Body of pancreas (tissue), 4 donors: Measurements from ENCODE around the gene SCARF1. TPM values are rescaled to one million over a fixed set of nuclear protein-coding genes. Genes with fewer than 3 reads are reported as not detected.

ENCODE experiments used
- ATAC-seq: fragments of 150-250 bp; one replicate; pipeline ENCODE4 v1.9.1; 2016
- DNase-seq, 4 donors: peaks; one replicate each; pipeline ENCODE4 v3.0.0-alpha.2; 2019
- H3K27ac ChIP-seq, 4 donors: fragments of 200-600 bp; sonication (generic); 1 replicate in 3 of 4; 2 replicates in 1 of 4; pipeline versions ENCODE4 v1.5.1 to v1.6.1; 2016 to 2019; ENCODE audit warnings: mild to moderate bottlenecking in 1 of 4, mixed read lengths in 1 of 4, moderate library complexity in 1 of 4
- H3K27me3 ChIP-seq, 2 donors: fragments of 200-600 bp; sonication (generic); one replicate each; pipeline ENCODE4 v1.6.0; 2016; ENCODE audit warnings: mild to moderate bottlenecking in 1 of 2
- H3K36me3 ChIP-seq, 2 donors: fragments of 200-600 bp; sonication (generic); replicated peaks in 1 of 2; 2 replicates each; pipeline ENCODE4 v1.5.1; 2016; ENCODE audit warnings: low read depth in 2 of 2; ENCODE audit not compliant: insufficient read depth in 1 of 2
- H3K4me1 ChIP-seq: fragments of 200-600 bp; sonication (generic); one replicate; pipeline ENCODE4 v1.6.0; 2016
- H3K4me3 ChIP-seq, 2 donors: fragments of 200-600 bp; sonication (generic); 1 replicate in 1 of 2; 2 replicates in 1 of 2; pipeline ENCODE4 v1.5.1; 2016 to 2019
- H3K9me3 ChIP-seq, 3 donors: fragments of 200-600 bp; sonication (generic); 1 replicate in 2 of 3; 2 replicates in 1 of 3; pipeline ENCODE4 v1.5.1; 2016
- POLR2A ChIP-seq, 3 donors: fragments of 450-650 bp; IDR thresholded peaks; one replicate each; pipeline ENCODE4 v1.6.1; 2016; ENCODE audit warnings: antibody characterized with exemption in 3 of 3, mild to moderate bottlenecking in 2 of 3
- WGBS, 2 donors: methylation state at CpG; one replicate each; pipeline ENCODE4 v1.1.5; 2017; 5-methylcytosine and 5-hydroxymethylcytosine counted together
- intact Hi-C: fragments of 100-400 bp; cut with DNase I; formaldehyde crosslinking; loops from one replicate; pipeline ENCODE4 v1.15.1; 2023
- small RNA-seq: library from RNA; depleted of rRNA; stranded (forward); fragments of <200 nt; gene quantifications from one replicate; pipeline ENCODE3, GENCODE V24; 2016
- total RNA-seq, 2 donors: library from RNA; depleted of rRNA; stranded (reverse); fragments of >200 nt; gene quantifications; one replicate each; pipeline ENCODE4 v1.1.0, GENCODE V29; 2016
- TF ChIP-seq, protein P1 (sequence below), 7 experiments: fragments of 450-650 bp in 4 of 7; fragments of 200-600 bp in 3 of 7; sonication (generic) in 3 of 7; IDR thresholded peaks; one replicate each; pipeline ENCODE4 v1.5.1; 2016 to 2019; ENCODE audit warnings: antibody characterized with exemption in 7 of 7

Gene SCARF1
- total RNA-seq, 2 donors from 2014 or later = 9.1 to 15.5 TPM

DNA sequence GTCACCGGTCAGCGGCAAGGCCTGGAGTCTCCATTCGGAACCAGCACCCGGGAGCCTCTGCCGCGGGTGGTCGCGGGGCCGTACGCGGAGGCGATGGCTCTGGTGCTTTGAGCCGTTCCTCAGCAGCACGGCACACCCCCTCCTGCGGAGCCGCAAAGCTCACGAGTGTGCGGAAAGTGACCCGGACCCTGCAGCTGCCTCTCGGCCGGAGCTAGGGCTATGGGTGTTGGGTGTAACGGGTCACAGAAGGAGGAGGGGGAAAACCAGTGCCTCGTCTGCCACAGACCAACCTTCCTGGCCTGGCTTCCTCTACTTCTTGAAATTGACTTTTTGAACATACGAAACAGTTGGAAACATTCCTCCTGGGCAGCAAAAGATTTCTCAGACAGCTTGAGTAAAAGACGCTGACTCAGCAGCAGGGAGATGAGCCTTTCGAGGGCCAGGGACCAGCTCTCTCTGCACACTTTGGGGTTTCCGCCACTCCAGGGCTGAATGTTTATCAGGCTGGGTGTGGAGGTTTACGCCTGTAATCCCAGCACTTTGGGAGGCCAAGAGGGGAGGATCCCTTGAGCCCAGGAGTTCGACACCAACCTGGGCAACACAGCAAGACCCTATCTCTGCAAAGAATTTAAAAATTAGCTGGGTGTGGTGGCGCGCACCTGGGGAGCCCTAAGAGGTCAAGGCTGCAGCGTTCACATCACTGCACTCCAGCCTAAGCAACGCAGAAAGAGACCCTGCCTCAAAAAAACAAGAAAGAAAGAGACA lies 56.5 kb downstream of the SCARF1 start:
- ATAC-seq (no peak), DNase-seq (peak in 1 of 4 donors; percentile 34)
- Histone ChIP-seq H3K4me3 (no peak overlapping the region), H3K27ac (peak overlapping the region in 1 of 4 donors; percentile 59), H3K36me3 (no peaks in the 10 kb centered on the region), H3K27me3 (no peaks in the 10 kb centered on the region), H3K4me1 (peaks cover 7% of the 10 kb centered on the region), H3K9me3 (no peaks in the 10 kb centered on the region)
- intact Hi-C loops = no loop called here
- TF ChIP-seq, protein P1, sequence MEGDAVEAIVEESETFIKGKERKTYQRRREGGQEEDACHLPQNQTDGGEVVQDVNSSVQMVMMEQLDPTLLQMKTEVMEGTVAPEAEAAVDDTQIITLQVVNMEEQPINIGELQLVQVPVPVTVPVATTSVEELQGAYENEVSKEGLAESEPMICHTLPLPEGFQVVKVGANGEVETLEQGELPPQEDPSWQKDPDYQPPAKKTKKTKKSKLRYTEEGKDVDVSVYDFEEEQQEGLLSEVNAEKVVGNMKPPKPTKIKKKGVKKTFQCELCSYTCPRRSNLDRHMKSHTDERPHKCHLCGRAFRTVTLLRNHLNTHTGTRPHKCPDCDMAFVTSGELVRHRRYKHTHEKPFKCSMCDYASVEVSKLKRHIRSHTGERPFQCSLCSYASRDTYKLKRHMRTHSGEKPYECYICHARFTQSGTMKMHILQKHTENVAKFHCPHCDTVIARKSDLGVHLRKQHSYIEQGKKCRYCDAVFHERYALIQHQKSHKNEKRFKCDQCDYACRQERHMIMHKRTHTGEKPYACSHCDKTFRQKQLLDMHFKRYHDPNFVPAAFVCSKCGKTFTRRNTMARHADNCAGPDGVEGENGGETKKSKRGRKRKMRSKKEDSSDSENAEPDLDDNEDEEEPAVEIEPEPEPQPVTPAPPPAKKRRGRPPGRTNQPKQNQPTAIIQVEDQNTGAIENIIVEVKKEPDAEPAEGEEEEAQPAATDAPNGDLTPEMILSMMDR (IDR thresholded peaks at IDR 0.05) = no peak
- TF ChIP-seq POLR2A (IDR thresholded peaks at IDR 0.05) = no peak
- 88 to 89% methylated on average over 17 to 28 of the region's 33 CpGs for WGBS, 2 donors

DNA sequence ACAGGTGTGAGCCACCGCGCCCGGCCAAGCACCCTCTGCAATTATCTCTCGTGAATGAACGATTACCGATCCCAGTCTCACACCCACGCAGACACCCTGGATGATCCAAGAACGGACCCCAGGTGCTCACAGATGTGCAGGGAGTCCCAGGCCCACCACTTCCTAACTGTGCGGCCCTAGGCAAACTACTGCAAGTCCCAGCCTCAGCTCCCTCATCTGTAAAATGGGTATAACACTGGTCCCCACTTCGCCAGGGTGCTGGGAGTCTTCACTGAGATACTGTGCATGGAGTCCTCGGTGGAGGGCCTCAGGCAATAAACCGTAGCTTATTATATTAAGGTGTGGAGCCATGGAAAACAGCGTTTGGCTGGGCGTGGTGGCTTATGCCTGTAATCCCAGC lies 61.4 kb downstream of the SCARF1 start:
- Histone ChIP-seq H3K36me3 (no peaks in the 10 kb centered on the region), H3K4me3 (no peak overlapping the region), H3K4me1 (peaks cover 22% of the 10 kb centered on the region), H3K9me3 (no peaks in the 10 kb centered on the region), H3K27ac (no peak overlapping the region), H3K27me3 (no peaks in the 10 kb centered on the region)
- DNase-seq (no peak), ATAC-seq (no peak)
- 95% methylated on average over 13 to 14 of the region's 14 CpGs for WGBS, 2 donors
- no peak for TF ChIP-seq POLR2A (IDR thresholded peaks at IDR 0.05)
- TF ChIP-seq, protein P1 (IDR thresholded peaks at IDR 0.05) = no peak
- intact Hi-C loops = no loop called here

Small RNAs within 50 kb of the gene (small RNA-seq; reads per million reads assigned to genes)
- gene RN7SL105P = not detected

Other genes with a start within 250 kb of the SCARF1 start
- 100 to 1,000 TPM; 301 to 378 TPM for gene YWHAE, start 245.5 kb downstream of the SCARF1 start, total RNA-seq
- 10 to 100 TPM; 27.7 to 35.5 TPM for gene CRK, start 189.5 kb downstream of the SCARF1 start, total RNA-seq
- gene MYO1C, start 153.0 kb downstream of the SCARF1 start, total RNA-seq = 10 to 100 TPM; 77.3 to 94.6 TPM
- gene INPP5K, start 129.1 kb downstream of the SCARF1 start, total RNA-seq = 10 to 100 TPM; 26.4 to 34.2 TPM
- gene PITPNA, start 82.9 kb downstream of the SCARF1 start, total RNA-seq = 10 to 100 TPM; 11.2 to 14.3 TPM
- gene SLC43A2, start 16.9 kb downstream of the SCARF1 start, total RNA-seq = 10 to 100 TPM in 1 of 2 donors, 1 to 10 TPM in 1; 9.6 to 22.4 TPM
- 10 to 100 TPM; 21.0 to 68.2 TPM for gene RILP, start 4.1 kb upstream of the SCARF1 start, total RNA-seq
- 100 to 1,000 TPM in 1 of 2 donors, 10 to 100 TPM in 1; 84.7 to 100 TPM for gene PRPF8, start 39.1 kb upstream of the SCARF1 start, total RNA-seq
- 1 to 10 TPM; 1.6 to 2.6 TPM for gene TLCD2, start 64.6 kb upstream of the SCARF1 start, total RNA-seq
- 10 to 100 TPM; 15.6 to 31.6 TPM for gene WDR81, start 79.0 kb upstream of the SCARF1 start, total RNA-seq
- 1 to 10 TPM; 5.9 to 8.8 TPM for gene SERPINF2, start 97.1 kb upstream of the SCARF1 start, total RNA-seq
- 100 to 1,000 TPM; 146 to 194 TPM for gene SERPINF1, start 116.3 kb upstream of the SCARF1 start, total RNA-seq
- 1 to 10 TPM; 4.0 to 7.0 TPM for gene SMYD4, start 184.2 kb upstream of the SCARF1 start, total RNA-seq
- 10 to 100 TPM in 1 of 2 donors, 1 to 10 TPM in 1; 8.9 to 11.9 TPM for gene RPA1, start 184.3 kb upstream of the SCARF1 start, total RNA-seq